ENCODE measurements around the gene UBAC2.
A peak's percentile ranks its signal among the peaks of the same experiment; 100 is the strongest.

Gene UBAC2

GRCh38 chr13:99312493-99312883 is 111.8 kb downstream of the UBAC2 start:
- DNase-seq (ENCODE audit: low read depth in 2 of 2) = peak; percentile 86 to 92
- TF ChIP-seq, protein P1, sequence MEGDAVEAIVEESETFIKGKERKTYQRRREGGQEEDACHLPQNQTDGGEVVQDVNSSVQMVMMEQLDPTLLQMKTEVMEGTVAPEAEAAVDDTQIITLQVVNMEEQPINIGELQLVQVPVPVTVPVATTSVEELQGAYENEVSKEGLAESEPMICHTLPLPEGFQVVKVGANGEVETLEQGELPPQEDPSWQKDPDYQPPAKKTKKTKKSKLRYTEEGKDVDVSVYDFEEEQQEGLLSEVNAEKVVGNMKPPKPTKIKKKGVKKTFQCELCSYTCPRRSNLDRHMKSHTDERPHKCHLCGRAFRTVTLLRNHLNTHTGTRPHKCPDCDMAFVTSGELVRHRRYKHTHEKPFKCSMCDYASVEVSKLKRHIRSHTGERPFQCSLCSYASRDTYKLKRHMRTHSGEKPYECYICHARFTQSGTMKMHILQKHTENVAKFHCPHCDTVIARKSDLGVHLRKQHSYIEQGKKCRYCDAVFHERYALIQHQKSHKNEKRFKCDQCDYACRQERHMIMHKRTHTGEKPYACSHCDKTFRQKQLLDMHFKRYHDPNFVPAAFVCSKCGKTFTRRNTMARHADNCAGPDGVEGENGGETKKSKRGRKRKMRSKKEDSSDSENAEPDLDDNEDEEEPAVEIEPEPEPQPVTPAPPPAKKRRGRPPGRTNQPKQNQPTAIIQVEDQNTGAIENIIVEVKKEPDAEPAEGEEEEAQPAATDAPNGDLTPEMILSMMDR (IDR thresholded peaks at IDR 0.05; ENCODE audit: low read depth, low read length) = no peak
- H3K4me3 ChIP-seq (replicated peaks in 1 of 2; ENCODE audit: low read depth in 2 of 2, low read length in 2 of 2) = no peak overlapping the region

GRCh38 chr13:99313501-99313900 is 112.8 kb downstream of the UBAC2 start:
- TF ChIP-seq, protein P1 (IDR thresholded peaks at IDR 0.05; ENCODE audit: low read depth, low read length) = no peak
- peak in 1 of 2 donors; percentile 29 for DNase-seq (ENCODE audit: low read depth in 2 of 2)
- no peak overlapping the region for H3K4me3 ChIP-seq (replicated peaks in 1 of 2; ENCODE audit: low read depth in 2 of 2, low read length in 2 of 2)

- TF ChIP-seq, protein P1 (IDR thresholded peaks at IDR 0.05; ENCODE audit: low read depth, low read length) = no peak
- DNase-seq (ENCODE audit: low read depth in 2 of 2) = no peak
- no peak overlapping the region for H3K4me3 ChIP-seq (replicated peaks in 1 of 2; ENCODE audit: low read depth in 2 of 2, low read length in 2 of 2)
Measured at GRCh38 chr13:99313941-99314340, 113.3 kb downstream of the UBAC2 start.

DNA sequence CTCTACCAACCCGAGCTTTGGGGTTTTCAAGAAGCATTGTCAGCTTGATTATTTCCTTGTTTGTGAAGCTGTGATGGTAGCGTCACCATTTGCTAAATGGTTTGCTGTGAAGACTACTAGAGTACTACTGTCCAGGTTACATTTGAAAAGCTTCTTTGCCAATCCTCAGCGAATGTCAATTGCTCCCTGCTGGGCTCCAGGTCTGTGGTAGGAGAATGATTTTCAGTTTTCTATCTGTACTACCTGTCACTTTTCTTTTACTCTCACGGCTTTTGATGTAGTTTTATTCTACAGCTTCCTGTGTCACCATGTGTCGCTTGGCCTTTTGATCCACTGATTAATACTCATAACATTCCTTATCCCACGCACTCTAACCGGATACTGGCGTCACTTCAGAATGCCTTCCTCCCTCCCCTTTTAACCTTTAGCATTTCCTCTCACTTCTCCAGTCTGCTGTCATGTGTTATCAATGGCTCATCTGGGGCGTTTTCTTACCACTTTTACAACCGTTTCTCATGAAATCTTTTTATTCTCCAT is 114.1 kb downstream of the UBAC2 start:
- H3K4me3 ChIP-seq (replicated peaks in 1 of 2; ENCODE audit: low read depth in 2 of 2, low read length in 2 of 2) = no peak overlapping the region
- TF ChIP-seq, protein P1 (IDR thresholded peaks at IDR 0.05; ENCODE audit: low read depth, low read length) = no peak
- peak; percentile 39 to 70 for DNase-seq (ENCODE audit: low read depth in 2 of 2)

DNA sequence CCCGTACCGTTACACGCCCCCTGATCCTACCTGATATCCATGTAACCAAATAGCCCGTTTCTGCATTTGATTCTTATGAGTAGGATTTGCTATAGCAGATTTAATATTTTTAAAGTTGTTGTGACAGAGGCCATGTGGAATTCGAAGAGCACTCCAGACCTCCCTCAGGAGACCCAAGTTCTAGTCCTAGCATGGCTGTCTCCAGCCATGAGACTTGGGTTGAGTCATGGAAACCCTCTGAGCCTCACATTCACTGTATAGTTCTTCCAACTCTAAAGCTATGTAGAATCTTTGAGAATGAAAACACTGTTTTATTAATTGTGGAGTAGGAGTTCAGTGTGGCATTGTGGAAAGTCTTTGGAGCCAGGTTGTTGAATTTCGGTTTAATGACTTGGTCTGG is 114.5 kb downstream of the UBAC2 start:
- no peak overlapping the region for H3K4me3 ChIP-seq (replicated peaks in 1 of 2; ENCODE audit: low read depth in 2 of 2, low read length in 2 of 2)
- no peak for DNase-seq (ENCODE audit: low read depth in 2 of 2)
- TF ChIP-seq, protein P1 (IDR thresholded peaks at IDR 0.05; ENCODE audit: low read depth, low read length) = no peak

DNA sequence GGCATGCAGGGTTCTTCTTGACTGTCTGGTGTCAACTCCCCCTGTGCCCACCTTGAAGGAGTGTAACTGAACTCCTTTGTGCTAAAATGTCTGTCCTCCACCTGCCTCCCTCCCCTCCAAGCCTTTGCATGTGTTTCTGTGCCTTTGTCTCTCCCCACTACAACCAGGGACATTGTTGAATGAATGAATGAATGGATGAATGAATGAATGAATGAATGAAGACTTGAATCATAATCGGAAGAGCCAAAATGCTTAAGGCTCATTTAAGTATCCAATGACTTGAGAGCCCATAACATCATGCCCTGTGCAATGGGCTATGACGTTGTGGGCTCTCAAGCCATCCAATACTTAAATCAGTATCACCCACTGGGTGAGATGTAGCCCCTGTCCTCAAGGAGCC is 115.6 kb downstream of the UBAC2 start:
- TF ChIP-seq, protein P1 (IDR thresholded peaks at IDR 0.05; ENCODE audit: low read depth, low read length) = no peak
- no peak for DNase-seq (ENCODE audit: low read depth in 2 of 2)
- H3K4me3 ChIP-seq (replicated peaks in 1 of 2; ENCODE audit: low read depth in 2 of 2, low read length in 2 of 2) = no peak overlapping the region

DNA sequence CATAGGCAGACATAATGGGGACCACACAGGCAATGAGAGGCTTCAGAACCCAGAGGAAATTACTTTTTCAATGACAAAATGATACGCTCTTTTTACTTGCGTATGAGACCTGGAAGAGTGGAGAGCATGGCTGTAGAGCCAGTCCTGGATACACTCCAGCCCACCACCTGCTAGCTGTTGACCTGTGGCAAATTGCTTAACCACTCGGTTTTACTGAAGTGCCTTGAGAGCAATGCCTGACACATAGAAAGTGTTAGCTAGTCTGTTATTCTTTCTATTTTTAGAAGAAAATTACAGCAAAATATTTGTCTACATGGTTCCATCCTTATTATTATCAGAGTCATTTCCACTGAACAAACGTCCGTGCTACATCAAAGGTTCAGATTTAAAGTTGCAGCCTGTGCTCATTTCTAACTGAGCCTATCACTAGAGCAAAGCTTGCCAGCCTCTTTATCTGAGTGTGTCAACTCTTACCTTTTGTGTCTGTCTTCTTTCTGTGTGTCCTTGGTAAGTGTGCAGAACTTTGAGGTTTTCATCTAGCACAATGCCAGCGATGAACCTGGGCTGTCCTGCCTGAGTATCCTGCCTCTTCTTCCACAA is 116.1 kb downstream of the UBAC2 start:
- DNase-seq (ENCODE audit: low read depth in 2 of 2) = no peak
- TF ChIP-seq, protein P1 (IDR thresholded peaks at IDR 0.05; ENCODE audit: low read depth, low read length) = no peak
- H3K4me3 ChIP-seq (replicated peaks in 1 of 2; ENCODE audit: low read depth in 2 of 2, low read length in 2 of 2) = no peak overlapping the region

Measured in cardiac fibroblast (primary cell).